H1 (cell line): ENCODE results near the gene LARP6. TPM values are rescaled to one million over a fixed set of nuclear protein-coding genes. Genes with fewer than 3 reads are reported as not detected.

Experiments used
- CTCF ChIA-PET: fragments of 300-600 bp; sonication (Branson Sonifier 250); formaldehyde crosslinking; loops from one replicate; lab custom pipeline; 2021; ENCODE audit not compliant: partially characterized antibody; lab: Charles Lee
- POLR2A ChIA-PET: fragments of 300-600 bp; sonication (Branson Sonifier 250); formaldehyde crosslinking; loops from one replicate; lab custom pipeline; 2021; ENCODE audit warnings: inconsistent platforms; ENCODE audit not compliant: partially characterized antibody; lab: Charles Lee
- DNase-seq, 2 experiments: peaks; one replicate each; pipeline versions ENCODE4 v3.0.0 to v3.0.0-alpha.2; 2010 to 2022; ENCODE audit warnings: low spot score in 2 of 2, low read depth in 1 of 2, mixed read lengths in 1 of 2
- FAIRE-seq: peaks from 2 replicates; lab custom pipeline; 2011; peaks lifted over from hg19 to GRCh38; lab: Jason Lieb, UNC
- H2AFZ ChIP-seq: 2 replicates; pipeline ENCODE4 v1.8.1; 2012; ENCODE audit warnings: low read length, inconsistent platforms
- H2AK5ac ChIP-seq: 2 replicates; pipeline ENCODE4 v1.6.1; 2013; ENCODE audit warnings: low read depth, low read length
- H2BK120ac ChIP-seq: replicated peaks from 2 replicates; pipeline ENCODE3; 2013; ENCODE audit warnings: low read depth, low read length, inconsistent platforms
- H2BK12ac ChIP-seq: 2 replicates; pipeline ENCODE4 v1.6.1; 2013; ENCODE audit warnings: low read depth, low read length
- H2BK15ac ChIP-seq: 2 replicates; pipeline ENCODE4 v1.6.1; 2013; ENCODE audit warnings: low read length
- H2BK20ac ChIP-seq: 2 replicates; pipeline ENCODE4 v1.6.1; 2013; ENCODE audit warnings: low read length
- H2BK5ac ChIP-seq: 2 replicates; pipeline ENCODE4 v1.6.1; 2013; ENCODE audit warnings: low read depth, low read length
- H3K14ac ChIP-seq: 2 replicates; pipeline ENCODE4 v1.6.1; 2013; ENCODE audit warnings: inconsistent platforms; ENCODE audit not compliant: insufficient read length
- H3K18ac ChIP-seq: 2 replicates; pipeline ENCODE4 v1.6.1; 2013; ENCODE audit warnings: low read length; ENCODE audit errors: extremely low read depth
- H3K23ac ChIP-seq: 2 replicates; pipeline ENCODE4 v1.6.1; 2013; ENCODE audit warnings: inconsistent platforms; ENCODE audit not compliant: insufficient read length
- H3K23me2 ChIP-seq: 2 replicates; pipeline ENCODE4 v1.6.1; 2013; ENCODE audit warnings: low read depth, low read length
- H3K27ac ChIP-seq: 2 replicates; pipeline ENCODE4 v1.6.1; 2011; ENCODE audit warnings: low read depth, low read length, inconsistent platforms
- H3K27me3 ChIP-seq, 4 experiments: replicated peaks in 1 of 4; 1 replicate in 1 of 4; 2 replicates in 3 of 4; pipeline versions ENCODE4 v1.6.1 to v1.8.1; 2011 to 2013; ENCODE audit warnings: low read length in 3 of 4, mild to moderate bottlenecking in 3 of 4, inconsistent platforms in 2 of 4, mixed read lengths in 2 of 4, moderate library complexity in 1 of 4; ENCODE audit not compliant: control insufficient read depth in 3 of 4, insufficient read depth in 3 of 4; ENCODE audit errors: extremely low read depth in 1 of 4
- H3K36me3 ChIP-seq, 4 experiments: 2 replicates each; pipeline versions ENCODE4 v1.6.1 to v1.8.1; 2011 to 2013; ENCODE audit warnings: mild to moderate bottlenecking in 4 of 4, low read length in 3 of 4, moderate library complexity in 2 of 4, control low read depth in 1 of 4, inconsistent platforms in 1 of 4; ENCODE audit not compliant: insufficient read depth in 4 of 4, control insufficient read depth in 2 of 4
- H3K4ac ChIP-seq: replicated peaks from 2 replicates; pipeline ENCODE3; 2013; ENCODE audit warnings: low read length, low read depth, mixed read lengths, inconsistent platforms; ENCODE audit not compliant: insufficient read length
- H3K4me1 ChIP-seq, 4 experiments: replicated peaks in 1 of 4; 1 replicate in 1 of 4; 2 replicates in 3 of 4; pipeline versions ENCODE4 v1.6.1 to v1.8.1; 2011 to 2013; ENCODE audit warnings: low read length in 3 of 4, inconsistent platforms in 2 of 4, mixed read lengths in 1 of 4; ENCODE audit not compliant: insufficient read depth in 4 of 4, control insufficient read depth in 3 of 4
- H3K4me2 ChIP-seq, 2 experiments: 2 replicates each; pipeline versions ENCODE4 v1.6.1 to v1.8.1; 2011 to 2013; ENCODE audit warnings: low read depth in 2 of 2, low read length in 2 of 2, control low read depth in 1 of 2, inconsistent platforms in 1 of 2, mild to moderate bottlenecking in 1 of 2; ENCODE audit not compliant: insufficient read depth in 1 of 2
- H3K4me3 ChIP-seq, 4 experiments: fragments of 200-600, 300-600 bp in 1 of 4; sonication (generic), shearing (Covaris generic), sonication (Bioruptor Twin) in 1 of 4; 2 replicates each; pipeline versions ENCODE4 v1.5.1 to v1.8.1; 2011 to 2016; ENCODE audit warnings: low read length in 4 of 4, low read depth in 3 of 4, control low read depth in 2 of 4, inconsistent platforms in 2 of 4, mild to moderate bottlenecking in 2 of 4, mixed read lengths in 1 of 4, moderate library complexity in 1 of 4; ENCODE audit not compliant: insufficient read depth in 2 of 4; ENCODE audit errors: extremely low read depth in 1 of 4
- H3K56ac ChIP-seq: replicated peaks from 2 replicates; pipeline ENCODE3; 2013; ENCODE audit warnings: low read depth, mild to moderate bottlenecking, mixed read lengths, low read length, inconsistent platforms; ENCODE audit not compliant: insufficient read length
- H3K79me1 ChIP-seq: 2 replicates; pipeline ENCODE4 v1.6.1; 2013; ENCODE audit warnings: low read depth, low read length, control low read depth
- H3K79me2 ChIP-seq, 2 experiments: 2 replicates each; pipeline versions ENCODE4 v1.6.1 to v1.8.1; 2012 to 2013; ENCODE audit warnings: low read length in 2 of 2, mild to moderate bottlenecking in 2 of 2, inconsistent platforms in 1 of 2; ENCODE audit not compliant: insufficient read depth in 2 of 2, control insufficient read depth in 1 of 2
- H3K9ac ChIP-seq, 4 experiments: replicated peaks in 1 of 4; 1 replicate in 1 of 4; 2 replicates in 3 of 4; pipeline versions ENCODE4 v1.6.1 to v1.8.1; 2011 to 2013; ENCODE audit warnings: low read depth in 3 of 4, low read length in 3 of 4, control low read depth in 2 of 4, mild to moderate bottlenecking in 2 of 4, moderate library complexity in 2 of 4, inconsistent platforms in 1 of 4; ENCODE audit errors: extremely low read depth in 1 of 4
- H3K9me3 ChIP-seq, 2 experiments: 2 replicates each; pipeline versions ENCODE4 v1.6.1 to v1.8.1; 2012 to 2013; ENCODE audit warnings: mild to moderate bottlenecking in 2 of 2, moderate library complexity in 2 of 2, control low read depth in 1 of 2, inconsistent platforms in 1 of 2, low read depth in 1 of 2, low read length in 1 of 2, mixed read lengths in 1 of 2; ENCODE audit not compliant: insufficient read depth in 2 of 2
- H4K20me1 ChIP-seq, 2 experiments: replicated peaks in 1 of 2; 2 replicates each; pipeline versions ENCODE3 to v1.8.1; 2011 to 2013; ENCODE audit warnings: inconsistent platforms in 2 of 2, low read length in 2 of 2, mild to moderate bottlenecking in 1 of 2; ENCODE audit not compliant: insufficient read depth in 2 of 2, control insufficient read depth in 1 of 2
- H4K5ac ChIP-seq: 2 replicates; pipeline ENCODE4 v1.6.1; 2013; ENCODE audit warnings: low read length, low read depth, mixed read lengths, inconsistent platforms; ENCODE audit not compliant: insufficient read length
- H4K8ac ChIP-seq: 2 replicates; pipeline ENCODE4 v1.8.0; 2013; ENCODE audit warnings: mild to moderate bottlenecking, moderate library complexity, low read length, inconsistent platforms; ENCODE audit not compliant: insufficient read depth; ENCODE audit errors: extremely low read depth
- H4K91ac ChIP-seq: replicated peaks from 2 replicates; pipeline ENCODE3; 2013; ENCODE audit warnings: low read length, mixed read lengths, inconsistent platforms; ENCODE audit not compliant: insufficient read length
- BRCA1 ChIP-seq: IDR thresholded peaks from 2 replicates; pipeline ENCODE4 v1.6.1; 2012; ENCODE audit warnings: low read depth, low read length, improper control_type of control experiment
- CBX5 ChIP-seq: fragments of 300-800, 300-1000 bp; sonication (generic); IDR thresholded peaks from 2 replicates; pipeline ENCODE4 v1.7.1; 2016; ENCODE audit warnings: antibody characterized with exemption, low read length, low read depth
- EGR1 ChIP-seq: IDR thresholded peaks from 2 replicates; pipeline ENCODE4 v1.6.1; 2011; ENCODE audit warnings: low read depth, low read length, borderline replicate concordance
- EP300 ChIP-seq, 2 experiments: IDR thresholded peaks; 1 replicate in 1 of 2; 2 replicates in 1 of 2; pipeline ENCODE4 v1.6.1; 2011 to 2012; ENCODE audit warnings: low read depth in 2 of 2, low read length in 2 of 2, mild to moderate bottlenecking in 2 of 2, borderline replicate concordance in 1 of 2, inconsistent platforms in 1 of 2, moderate library complexity in 1 of 2
- EZH2 ChIP-seq: fragments of 200-600 bp; sonication (generic); IDR thresholded peaks from 2 replicates; pipeline ENCODE4 v1.7.1; 2012; ENCODE audit warnings: low read depth, mild to moderate bottlenecking, moderate library complexity, low read length, inconsistent platforms; ENCODE audit not compliant: severe bottlenecking
- GABPA ChIP-seq: IDR thresholded peaks from 2 replicates; pipeline ENCODE4 v1.6.1; 2011; ENCODE audit warnings: mild to moderate bottlenecking, low read length, moderate library complexity, borderline replicate concordance; ENCODE audit not compliant: insufficient read depth
- JUND ChIP-seq: IDR thresholded peaks from 2 replicates; pipeline ENCODE4 v1.6.1; 2011; ENCODE audit warnings: mild to moderate bottlenecking, improper control_type of control experiment, low read length
- MAFK ChIP-seq: IDR thresholded peaks from 2 replicates; pipeline ENCODE4 v1.6.1; 2012; ENCODE audit warnings: low read depth, mild to moderate bottlenecking, improper control_type of control experiment, low read length
- PHF8 ChIP-seq: fragments of 200-600 bp; sonication (generic); conservative IDR thresholded peaks from 2 replicates; pipeline ENCODE4 v1.7.1; 2012; ENCODE audit warnings: low read depth, mild to moderate bottlenecking, inconsistent platforms, low read length, moderate library complexity
- RFX5 ChIP-seq: IDR thresholded peaks from 2 replicates; pipeline ENCODE4 v1.6.1; 2011; ENCODE audit warnings: low read depth, low read length, improper control_type of control experiment, borderline replicate concordance
- RXRA ChIP-seq: IDR thresholded peaks from 2 replicates; pipeline ENCODE4 v1.6.1; 2011; ENCODE audit warnings: low read depth, mild to moderate bottlenecking, low read length, moderate library complexity; ENCODE audit not compliant: insufficient read depth
- SIRT6 ChIP-seq: IDR thresholded peaks from one replicate; pipeline ENCODE4 v1.7.1; 2012; ENCODE audit warnings: low read length, inconsistent platforms
- SP4 ChIP-seq: IDR thresholded peaks from 2 replicates; pipeline ENCODE4 v1.6.1; 2012; ENCODE audit warnings: low read length, inconsistent platforms
- WGBS, 2 experiments: shearing (Covaris generic) in 1 of 2; methylation state at CpG; one replicate each; pipeline versions ENCODE4 v1.1.6 to v1.1.7; 2013 to 2015; ENCODE audit warnings: low lambda C conversion rate in 2 of 2, mixed read lengths in 2 of 2, inconsistent platforms in 1 of 2, low coverage in 1 of 2, missing lambda C conversion rate in 1 of 2; ENCODE audit not compliant: insufficient replicate concordance in 2 of 2, insufficient coverage in 1 of 2, insufficient read length in 1 of 2; ENCODE audit errors: extremely low coverage in 1 of 2, missing lambda C conversion rate in 1 of 2; 5-methylcytosine and 5-hydroxymethylcytosine counted together
- polyA plus RNA-seq, 7 experiments: library from polyadenylated mRNA; depleted of rRNA in 3 of 7; stranded (reverse) in 5 of 7; unstranded in 2 of 7; fragments of >200 nt in 5 of 7; fragments of 200-250 nt in 2 of 7; gene quantifications; 1 replicate in 5 of 7; 2 replicates in 1 of 7; 4 replicates in 1 of 7; pipeline versions ENCODE4 v1.2.1 to v1.2.3, GENCODE V29; 2011 to 2013; ENCODE audit warnings: missing spikeins in 2 of 7, mixed read lengths in 2 of 7
- total RNA-seq: library from RNA; stranded (reverse); fragmentation: NEBNext Ultra II Directional; extraction: Animal tissue kit (Norgen Biotek cat#: 25700); gene quantifications from 2 replicates; pipeline ENCODE4 v1.2.1, GENCODE V29; 2021
- TF ChIP-seq, protein P1 (sequence below): IDR thresholded peaks from 2 replicates; pipeline ENCODE4 v1.6.1; 2012; ENCODE audit warnings: inconsistent platforms

Gene LARP6
- total and polyA plus RNA-seq, 2 of the 8 experiments (the other 6 are each of a cell fraction or from before 2014, with no cell fraction given), result 21.0 to 24.7 TPM

DNA sequence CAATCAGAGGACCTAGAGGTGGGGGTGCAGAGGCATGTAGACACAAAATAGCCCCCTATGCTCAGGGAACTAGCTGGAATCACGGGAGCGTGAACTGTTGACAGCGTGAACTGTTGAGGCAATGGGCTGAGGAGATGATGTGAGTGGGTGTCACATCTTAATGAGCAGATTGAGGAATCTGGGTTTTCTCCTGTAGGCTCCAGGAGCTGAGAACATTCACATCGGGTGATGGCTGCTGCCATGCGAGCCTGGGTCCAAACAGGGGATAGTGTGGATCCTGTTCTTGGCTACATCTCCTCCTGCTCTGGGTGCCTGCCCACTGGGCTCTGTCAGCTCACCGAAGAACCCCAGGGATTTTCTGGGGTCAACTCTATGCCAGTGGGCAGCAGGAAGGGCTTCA is 2.1 kb downstream of the LARP6 start:
- Histone ChIP-seq H4K5ac (no peak overlapping the region), H4K91ac (no peak overlapping the region), H3K4me1 (peaks cover 3 to 8% (median 5%) of the 10 kb centered on the region in 4 experiments; a peak in 4 of 7 replicates), H3K79me1 (no peaks in the 10 kb centered on the region), H2BK5ac (no peak overlapping the region), H3K4ac (no peak overlapping the region), H2BK20ac (no peak overlapping the region), H2AK5ac (no peak overlapping the region), H4K8ac (no peak overlapping the region), H3K56ac (no peak overlapping the region), H3K9me3 (no peaks in the 10 kb centered on the region), H3K4me2 (no peak overlapping the region; a peak in 2 of 4 replicates), H3K18ac (no peak overlapping the region), H3K14ac (no peak overlapping the region), H3K79me2 (peaks cover 0 to 9% of the 10 kb centered on the region in 2 experiments; a peak in 1 of 4 replicates), H3K23ac (no peak overlapping the region), H4K20me1 (no peaks in the 10 kb centered on the region), H2BK15ac (no peak overlapping the region), H2AFZ (no peak overlapping the region), H3K9ac (no peak overlapping the region), H3K23me2 (peaks cover 10% of the 10 kb centered on the region; the same call in 1 of the 2 replicates), H3K27me3 (0 out of 7 replicates have a peak, but pooled peaks cover 0 to 3% (median 0%) of the 10 kb centered on the region in 4 experiments), H3K4me3 (no peak overlapping the region), H2BK12ac (no peak overlapping the region), H3K27ac (no peak overlapping the region), H2BK120ac (no peak overlapping the region), H3K36me3 (no peaks in the 10 kb centered on the region)
- CTCF ChIA-PET, result interaction anchor here (0.9 to 2.7 kb wide), 6 partner anchors 15 to 249 kb away, joined by 3 to 13 read pairs (median 4); no protein-coding TSS in a partner anchor
- FAIRE-seq (no peak), DNase-seq (no peak)
- whole genome bisulfite sequencing, 2 experiments, result 98% methylated on average over 6 of the region's 6 CpGs; no CpG with 5 or more reads in 1 of the 2 experiments
- POLR2A ChIA-PET, result interaction anchor here (1.3 kb wide), 1 partner anchor 8 kb away, joined by 4 read pairs; no protein-coding TSS in a partner anchor
- TF ChIP-seq PHF8 (no peak), BRCA1 (no peak), EZH2 (no peak), SP4 (no peak), GABPA (no peak), EP300 (IDR thresholded peaks at IDR 0.05; ENCODE audit: borderline replicate concordance in 1 of 2, low read depth in 2 of 2, low read length in 2 of 2) (no peak), SIRT6 (no peak), RXRA (no peak), CBX5 (no peak), MAFK (no peak), RFX5 (no peak), JUND (no peak), EGR1 (no peak)
- TF ChIP-seq, protein P1, sequence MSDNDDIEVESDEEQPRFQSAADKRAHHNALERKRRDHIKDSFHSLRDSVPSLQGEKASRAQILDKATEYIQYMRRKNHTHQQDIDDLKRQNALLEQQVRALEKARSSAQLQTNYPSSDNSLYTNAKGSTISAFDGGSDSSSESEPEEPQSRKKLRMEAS, result no peak
